Trophoblast cell (in vitro differentiated cells and primary cell): ENCODE results near the gene GAREM1.

Experiments
- DNase-seq, 2 donors: peaks; one replicate each; pipeline ENCODE4 v3.0.0-alpha.2; 2016
- H2AFZ ChIP-seq: 2 replicates; pipeline ENCODE4 v1.6.1; 2013; ENCODE audit warnings: low read length, moderate library complexity, mild to moderate bottlenecking; ENCODE audit not compliant: insufficient read depth, poor library complexity
- H2AK5ac ChIP-seq: 2 replicates; pipeline ENCODE4 v1.6.1; 2013; ENCODE audit warnings: mild to moderate bottlenecking, low read length
- H2BK120ac ChIP-seq: 2 replicates; pipeline ENCODE4 v1.6.1; 2013; ENCODE audit warnings: low read length, mild to moderate bottlenecking, moderate library complexity; ENCODE audit not compliant: insufficient read depth, poor library complexity
- H2BK12ac ChIP-seq: 2 replicates; pipeline ENCODE4 v1.6.1; 2013; ENCODE audit warnings: mild to moderate bottlenecking, low read length, moderate library complexity
- H2BK5ac ChIP-seq: 2 replicates; pipeline ENCODE4 v1.6.1; 2013; ENCODE audit warnings: low read length, low read depth, moderate library complexity, mild to moderate bottlenecking; ENCODE audit not compliant: poor library complexity
- H3K14ac ChIP-seq: 2 replicates; pipeline ENCODE4 v1.6.1; 2013; ENCODE audit warnings: mild to moderate bottlenecking, low read length
- H3K18ac ChIP-seq: 2 replicates; pipeline ENCODE4 v1.6.1; 2013; ENCODE audit warnings: mild to moderate bottlenecking, low read length
- H3K23ac ChIP-seq: 2 replicates; pipeline ENCODE4 v1.6.1; 2013; ENCODE audit warnings: low read length
- H3K27ac ChIP-seq: 2 replicates; pipeline ENCODE4 v1.5.1; 2013; ENCODE audit warnings: low read depth, mild to moderate bottlenecking, inconsistent platforms, low read length, moderate library complexity
- H3K27me3 ChIP-seq: 2 replicates; pipeline ENCODE4 v1.6.1; 2013; ENCODE audit warnings: inconsistent platforms, mild to moderate bottlenecking, low read length, moderate library complexity; ENCODE audit not compliant: insufficient read depth
- H3K36me3 ChIP-seq, 2 experiments: 1 replicate in 1 of 2; 2 replicates in 1 of 2; pipeline ENCODE4 v1.6.1; 2013; ENCODE audit warnings: low read length in 2 of 2, mild to moderate bottlenecking in 2 of 2, moderate library complexity in 1 of 2; ENCODE audit not compliant: insufficient read depth in 2 of 2, control insufficient read depth in 1 of 2
- H3K4ac ChIP-seq: 2 replicates; pipeline ENCODE4 v1.6.1; 2013; ENCODE audit warnings: low read depth, mild to moderate bottlenecking, low read length, moderate library complexity
- H3K4me1 ChIP-seq, 2 experiments: 1 replicate in 1 of 2; 2 replicates in 1 of 2; pipeline ENCODE4 v1.6.1; 2013; ENCODE audit warnings: low read length in 2 of 2, mild to moderate bottlenecking in 2 of 2, moderate library complexity in 1 of 2; ENCODE audit not compliant: insufficient read depth in 2 of 2, control insufficient read depth in 1 of 2
- H3K4me2 ChIP-seq: 2 replicates; pipeline ENCODE4 v1.6.1; 2013; ENCODE audit warnings: inconsistent platforms, mild to moderate bottlenecking, low read length, moderate library complexity
- H3K4me3 ChIP-seq: 2 replicates; pipeline ENCODE4 v1.5.1; 2013; ENCODE audit warnings: mild to moderate bottlenecking, low read depth, low read length, inconsistent platforms
- H3K79me1 ChIP-seq: one replicate; pipeline ENCODE4 v1.6.1; 2013; ENCODE audit warnings: low read length
- H3K79me2 ChIP-seq: 2 replicates; pipeline ENCODE4 v1.6.1; 2013; ENCODE audit warnings: low read length, mild to moderate bottlenecking; ENCODE audit not compliant: control insufficient read depth, insufficient read depth, poor library complexity
- H3K9ac ChIP-seq: 2 replicates; pipeline ENCODE4 v1.6.1; 2013; ENCODE audit warnings: mild to moderate bottlenecking, low read length
- H3K9me3 ChIP-seq: 2 replicates; pipeline ENCODE4 v1.6.1; 2013; ENCODE audit warnings: low read depth, mild to moderate bottlenecking, control low read depth, inconsistent platforms, low read length; ENCODE audit not compliant: insufficient read depth
- H4K12ac ChIP-seq: 2 replicates; pipeline ENCODE4 v1.6.1; 2013; ENCODE audit warnings: low read depth, mild to moderate bottlenecking, low read length, moderate library complexity
- H4K8ac ChIP-seq: 2 replicates; pipeline ENCODE4 v1.6.1; 2013; ENCODE audit warnings: low read depth, mild to moderate bottlenecking, low read length, moderate library complexity
- H4K91ac ChIP-seq: one replicate; pipeline ENCODE4 v1.6.1; 2013; ENCODE audit warnings: low read depth, mild to moderate bottlenecking, low read length, moderate library complexity
- WGBS: extraction: QIAGEN DNeasy Blood & Tissue Kit; methylation state at CpG from one replicate; pipeline ENCODE4 v1.1.7; 2013; ENCODE audit warnings: missing lambda C conversion rate; ENCODE audit not compliant: insufficient read length, insufficient coverage; ENCODE audit errors: extremely low coverage; 5-methylcytosine and 5-hydroxymethylcytosine counted together

Gene GAREM1

GRCh38 chr18:32280188-32280783 lies 190.4 kb downstream of the GAREM1 start:
- Histone ChIP-seq H3K27me3 (no peaks in the 10 kb centered on the region), H2AK5ac (no peak overlapping the region), H4K8ac (no peak overlapping the region), H2BK5ac (no peak overlapping the region), H2BK120ac (no peak overlapping the region), H4K91ac (no peak overlapping the region), H3K23ac (no peak overlapping the region), H2BK12ac (no peak overlapping the region), H4K12ac (no peak overlapping the region), H3K27ac (no peak overlapping the region), H3K79me2 (peaks cover 2% of the 10 kb centered on the region), H3K14ac (no peak overlapping the region), H3K4ac (no peak overlapping the region), H3K18ac (no peak overlapping the region), H3K79me1 (peaks cover 2% of the 10 kb centered on the region), H3K9ac (no peak overlapping the region), H2AFZ (no peak overlapping the region), H3K36me3 (no peaks in the 10 kb centered on the region), H3K4me2 (no peak overlapping the region), H3K4me1 (no peaks in the 10 kb centered on the region), H3K9me3 (no peaks in the 10 kb centered on the region), H3K4me3 (no peak overlapping the region)
- no peak for DNase-seq
- WGBS, result no CpG with 5 or more reads among the region's 4 CpGs

- H3K23ac ChIP-seq, result no peak overlapping the region
- H2AK5ac ChIP-seq, result no peak overlapping the region
- no CpG with 5 or more reads among the region's 4 CpGs for WGBS
- DNase-seq, result no peak
- no peak overlapping the region for H2BK12ac ChIP-seq
- no peaks in the 10 kb centered on the region for H3K9me3 ChIP-seq
- H3K4ac ChIP-seq, result no peak overlapping the region
- H3K27ac ChIP-seq, result no peak overlapping the region
- H3K14ac ChIP-seq, result no peak overlapping the region
- no peak overlapping the region for H4K8ac ChIP-seq
- H4K12ac ChIP-seq, result no peak overlapping the region
- H2BK120ac ChIP-seq, result no peak overlapping the region
- H3K27me3 ChIP-seq, result no peaks in the 10 kb centered on the region
- no peaks in the 10 kb centered on the region for H3K79me2 ChIP-seq
- no peak overlapping the region for H3K4me2 ChIP-seq
- H3K4me1 ChIP-seq, result no peaks in the 10 kb centered on the region
- peak overlapping the region; percentile 49 for H3K9ac ChIP-seq
- no peak overlapping the region for H2AFZ ChIP-seq
- no peak overlapping the region for H4K91ac ChIP-seq
- no peak overlapping the region for H3K18ac ChIP-seq
- H3K36me3 ChIP-seq, result no peaks in the 10 kb centered on the region
- no peak overlapping the region for H3K4me3 ChIP-seq
- no peaks in the 10 kb centered on the region for H3K79me1 ChIP-seq
- H2BK5ac ChIP-seq, result no peak overlapping the region
These were observed 192.4 kb downstream of the GAREM1 start for GRCh38 chr18:32278177-32278799.

GRCh38 chr18:32277549-32277948 lies 193.1 kb downstream of the GAREM1 start:
- Histone ChIP-seq H3K4me3 (no peak overlapping the region), H2BK12ac (no peak overlapping the region), H3K36me3 (no peaks in the 10 kb centered on the region), H3K9ac (no peak overlapping the region), H3K79me1 (no peaks in the 10 kb centered on the region), H3K79me2 (no peaks in the 10 kb centered on the region), H4K12ac (no peak overlapping the region), H2BK5ac (no peak overlapping the region), H3K23ac (no peak overlapping the region), H2AFZ (no peak overlapping the region), H4K91ac (no peak overlapping the region), H3K9me3 (no peaks in the 10 kb centered on the region), H4K8ac (no peak overlapping the region), H3K18ac (no peak overlapping the region), H2BK120ac (no peak overlapping the region), H3K4me1 (no peaks in the 10 kb centered on the region), H2AK5ac (no peak overlapping the region), H3K14ac (no peak overlapping the region), H3K27ac (no peak overlapping the region), H3K4ac (no peak overlapping the region), H3K4me2 (no peak overlapping the region), H3K27me3 (no peaks in the 10 kb centered on the region)
- DNase-seq, result no peak
- no CpG with 5 or more reads among the region's 2 CpGs for WGBS

- no peak overlapping the region for H2BK5ac ChIP-seq
- H3K4me3 ChIP-seq, result no peak overlapping the region
- no peaks in the 10 kb centered on the region for H3K79me1 ChIP-seq
- no CpG with 5 or more reads among the region's 4 CpGs for WGBS
- no peak overlapping the region for H2BK120ac ChIP-seq
- no peak overlapping the region for H2AFZ ChIP-seq
- DNase-seq, result no peak
- no peak overlapping the region for H2BK12ac ChIP-seq
- H3K27ac ChIP-seq, result no peak overlapping the region
- no peaks in the 10 kb centered on the region for H3K4me1 ChIP-seq
- no peak overlapping the region for H3K14ac ChIP-seq
- no peaks in the 10 kb centered on the region for H3K27me3 ChIP-seq
- no peak overlapping the region for H4K12ac ChIP-seq
- H3K18ac ChIP-seq, result no peak overlapping the region
- H3K79me2 ChIP-seq, result no peaks in the 10 kb centered on the region
- H4K91ac ChIP-seq, result no peak overlapping the region
- no peaks in the 10 kb centered on the region for H3K9me3 ChIP-seq
- no peak overlapping the region for H3K4ac ChIP-seq
- no peak overlapping the region for H3K4me2 ChIP-seq
- H4K8ac ChIP-seq, result no peak overlapping the region
- H3K36me3 ChIP-seq, result no peaks in the 10 kb centered on the region
- no peak overlapping the region for H3K9ac ChIP-seq
- no peak overlapping the region for H2AK5ac ChIP-seq
- no peak overlapping the region for H3K23ac ChIP-seq
These were observed 193.8 kb downstream of the GAREM1 start for GRCh38 chr18:32276906-32277305.
